NCI-H1694 treated with DMSO at 0.1 percent for 48 hours (cell line): Measurements from ENCODE around the gene CCR6.

ENCODE experiments used
- DNase-seq: peaks from one replicate; lab custom pipeline; 2025; lab: John Stamatoyannopoulos, UW

The CCR6 gene

DNA sequence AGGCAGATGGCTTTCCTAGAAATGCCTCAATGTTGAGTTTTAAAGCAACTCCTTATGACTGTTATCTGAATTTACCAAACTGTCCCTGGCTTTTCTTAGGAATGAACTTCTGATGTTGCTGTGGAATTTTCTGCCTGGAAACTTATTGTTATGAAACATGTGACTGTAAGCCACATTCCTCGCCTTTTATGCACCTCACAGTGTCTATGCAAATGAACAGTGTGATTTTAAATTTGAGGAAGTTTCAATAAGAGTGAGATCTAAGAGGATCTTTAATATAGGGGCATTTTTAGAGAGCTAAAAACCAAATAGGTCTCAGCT is 2.4 kb upstream of the CCR6 start:
- DNase-seq = no peak

DNA sequence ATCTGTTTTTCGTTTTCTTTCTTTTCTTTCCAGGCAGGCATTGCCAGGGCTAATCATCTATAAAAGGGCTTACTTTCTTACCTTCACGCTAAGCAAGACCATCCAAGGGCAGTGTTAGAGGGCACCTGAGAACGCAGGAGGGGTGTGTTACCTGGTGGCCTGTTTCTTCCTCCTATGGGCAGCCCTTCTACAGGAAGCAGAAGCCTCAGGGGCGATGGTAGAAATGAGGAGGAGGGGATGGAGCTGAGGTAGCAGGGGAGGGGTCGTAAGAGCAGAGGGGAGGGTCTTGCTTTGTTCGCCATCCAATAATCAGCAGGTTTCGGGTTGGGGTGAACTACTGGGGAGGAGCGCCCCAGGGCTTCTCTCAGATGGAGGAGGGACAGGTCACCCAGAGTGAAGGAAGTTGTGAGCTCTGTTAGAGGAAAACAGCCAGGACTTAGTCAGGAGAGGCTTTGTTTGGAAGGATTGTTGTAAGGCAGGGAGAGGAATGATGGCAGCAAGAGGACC is 1.5 kb upstream of the CCR6 start:
- no peak for DNase-seq

DNA sequence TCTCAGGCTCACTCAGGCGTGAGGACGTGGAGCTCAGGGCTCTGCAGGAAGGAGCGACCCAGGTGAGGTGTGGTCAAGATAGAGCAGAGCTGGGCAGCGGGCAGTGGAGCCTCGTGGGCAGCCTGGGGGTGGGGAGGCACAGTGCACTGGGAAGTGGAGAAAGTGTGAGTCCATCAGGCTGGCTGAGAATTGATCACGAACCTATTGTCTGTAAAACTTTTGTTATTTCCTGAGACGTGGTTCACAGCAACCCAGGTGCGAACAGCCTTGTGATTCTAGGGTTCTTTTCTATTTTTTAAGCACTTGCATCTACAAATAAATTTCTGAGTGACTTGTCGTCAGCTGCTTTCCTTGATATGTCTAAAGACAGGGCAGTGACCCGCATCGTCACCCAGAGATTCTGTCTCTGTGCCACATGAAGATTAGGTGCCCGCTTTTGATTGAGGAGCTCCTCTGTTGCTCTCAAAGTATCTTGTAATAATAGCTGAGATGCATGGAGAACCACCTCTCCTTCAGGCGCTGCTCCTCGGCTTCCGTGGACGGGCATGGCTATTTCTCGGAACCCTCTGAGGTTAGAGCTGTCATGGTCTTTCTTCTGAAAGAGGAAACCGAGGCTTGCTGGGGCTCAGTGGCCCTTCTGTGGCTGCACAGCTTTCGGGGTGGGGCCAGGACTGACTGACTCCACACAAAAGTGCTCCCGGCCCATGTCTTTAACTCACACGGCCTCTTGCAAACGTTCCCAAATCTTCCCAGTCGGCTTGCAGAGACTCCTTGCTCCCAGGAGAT is 662 bp upstream of the CCR6 start:
- no peak for DNase-seq

DNA sequence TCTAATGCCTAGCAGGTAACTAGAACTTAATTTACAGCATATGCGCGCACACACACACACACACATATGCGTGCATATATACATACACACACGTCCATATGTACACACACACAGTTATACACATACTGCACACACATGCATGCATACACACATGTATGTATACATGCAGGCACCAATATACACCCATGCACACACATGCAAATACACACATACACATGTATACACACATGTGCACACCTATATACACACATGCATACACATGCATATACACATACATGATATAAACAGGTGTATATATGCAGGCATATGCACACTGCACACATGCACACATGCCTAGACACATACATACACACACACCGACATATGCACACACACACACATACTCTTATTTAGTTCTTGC is 1.9 kb downstream of the CCR6 start:
- DNase-seq = no peak

DNA sequence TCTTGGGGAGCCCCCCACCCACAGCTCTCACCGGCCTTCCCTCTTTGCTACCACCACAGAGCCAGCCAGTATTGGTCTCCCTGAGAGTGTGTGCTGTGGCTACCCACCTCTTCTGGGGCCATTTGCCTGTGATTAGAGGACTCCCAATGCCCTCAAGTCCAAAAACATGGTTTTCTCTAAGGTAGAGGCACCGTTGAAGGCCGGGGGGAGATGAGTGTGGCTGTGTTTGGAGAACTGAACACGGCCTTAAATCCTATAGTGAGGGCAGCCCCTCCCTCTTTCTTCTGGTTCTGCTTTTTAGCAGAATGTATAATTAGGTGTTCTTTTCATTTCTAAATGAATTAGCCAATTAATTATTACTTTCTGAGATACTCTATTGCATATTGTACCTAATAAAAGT is 2.5 kb downstream of the CCR6 start:
- DNase-seq = no peak

DNA sequence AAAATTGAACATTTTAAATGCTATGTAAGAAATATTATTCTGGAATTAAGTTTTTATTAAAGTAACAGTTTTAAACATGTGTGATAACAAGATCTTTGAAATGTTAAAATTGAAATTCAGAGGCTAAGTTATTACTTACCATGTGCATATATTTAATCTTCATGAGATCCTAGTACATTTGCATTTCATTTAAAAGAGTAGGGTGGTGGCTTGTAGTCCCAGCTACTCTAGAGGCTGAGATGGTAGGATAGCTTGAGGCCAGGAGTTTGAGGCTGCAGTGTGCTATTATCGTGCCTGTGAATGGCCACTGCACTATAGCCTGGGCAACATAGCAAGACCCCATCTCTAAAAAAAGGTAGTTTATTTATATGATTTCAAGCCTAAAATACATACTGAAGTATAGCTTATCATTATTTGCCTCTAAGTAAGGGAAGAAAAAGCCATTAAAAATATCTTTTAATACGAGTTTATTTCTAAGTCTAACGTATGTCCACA is 3.0 kb downstream of the CCR6 start:
- no peak for DNase-seq

DNA sequence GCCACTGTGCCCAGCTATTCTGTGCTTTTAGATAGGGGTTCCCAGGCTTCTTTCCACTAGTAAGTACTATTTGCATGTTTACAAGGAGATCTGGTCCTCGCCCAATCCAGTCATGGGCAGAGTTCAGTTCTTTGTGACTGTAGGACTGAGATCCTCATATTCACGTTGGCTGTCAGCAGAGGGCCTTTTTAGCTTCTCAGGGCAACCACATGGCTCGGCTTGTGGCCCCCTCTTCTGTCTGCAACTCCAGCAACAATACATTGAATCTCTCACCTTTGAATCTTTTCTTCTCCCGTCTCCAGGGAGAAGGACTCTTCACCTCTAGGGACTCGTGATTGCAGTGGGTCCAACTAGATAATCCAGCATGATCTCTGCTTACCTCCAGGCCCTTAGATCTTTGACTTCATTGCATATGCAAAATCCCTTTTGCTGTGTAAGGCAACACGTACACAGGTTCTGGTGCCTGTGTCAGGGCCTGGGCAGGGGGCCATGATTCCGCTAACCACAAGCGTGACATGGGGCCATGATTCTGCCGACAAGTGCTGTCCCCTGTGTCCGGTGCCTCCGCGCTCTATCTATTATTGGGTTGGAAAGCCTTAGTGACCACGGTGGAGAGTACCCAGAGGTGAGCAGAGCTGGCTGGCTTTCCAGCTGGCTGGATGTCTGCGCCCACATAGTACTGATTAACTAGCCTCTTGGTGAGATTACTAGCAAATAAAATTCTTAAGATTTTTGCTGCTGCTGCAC is 5.1 kb downstream of the CCR6 start:
- DNase-seq = no peak

DNA sequence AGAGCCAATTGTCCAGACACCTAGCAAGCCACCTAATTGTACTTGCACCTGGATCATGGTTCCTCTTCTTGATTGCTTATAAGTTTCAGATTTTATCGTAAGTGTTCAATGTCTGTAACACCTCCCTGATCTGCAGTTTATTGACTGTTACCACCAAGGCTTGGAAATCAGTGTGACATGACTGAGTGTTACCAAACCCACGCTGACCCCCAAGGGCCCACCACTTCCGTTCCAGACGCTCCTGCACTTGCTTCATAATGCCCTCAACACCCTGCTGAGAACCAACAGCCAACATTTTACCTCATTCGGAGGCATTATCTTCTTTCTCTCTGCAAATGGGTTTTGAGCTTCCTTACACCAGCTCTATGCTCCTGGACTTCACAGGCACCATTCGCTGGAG is 6.3 kb downstream of the CCR6 start:
- no peak for DNase-seq

DNA sequence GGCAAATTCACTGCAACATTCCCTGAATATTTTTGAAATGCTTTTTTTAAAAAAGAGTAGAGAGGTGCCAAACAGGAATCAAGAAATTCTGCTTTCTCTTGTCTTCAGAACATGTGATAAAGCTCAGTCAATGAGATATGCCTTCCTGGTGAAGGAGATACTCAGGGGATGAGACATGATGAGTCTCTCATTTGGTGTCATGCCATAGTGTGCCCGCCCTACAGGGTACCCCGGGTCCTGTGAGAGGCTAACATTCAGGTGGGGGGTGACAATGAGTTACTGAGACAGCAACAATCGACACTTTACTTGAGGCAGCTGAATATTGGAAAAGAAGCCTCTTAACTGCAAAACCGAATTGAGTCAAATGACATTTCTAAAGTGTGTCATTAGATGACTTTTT is 6.7 kb downstream of the CCR6 start:
- no peak for DNase-seq

DNA sequence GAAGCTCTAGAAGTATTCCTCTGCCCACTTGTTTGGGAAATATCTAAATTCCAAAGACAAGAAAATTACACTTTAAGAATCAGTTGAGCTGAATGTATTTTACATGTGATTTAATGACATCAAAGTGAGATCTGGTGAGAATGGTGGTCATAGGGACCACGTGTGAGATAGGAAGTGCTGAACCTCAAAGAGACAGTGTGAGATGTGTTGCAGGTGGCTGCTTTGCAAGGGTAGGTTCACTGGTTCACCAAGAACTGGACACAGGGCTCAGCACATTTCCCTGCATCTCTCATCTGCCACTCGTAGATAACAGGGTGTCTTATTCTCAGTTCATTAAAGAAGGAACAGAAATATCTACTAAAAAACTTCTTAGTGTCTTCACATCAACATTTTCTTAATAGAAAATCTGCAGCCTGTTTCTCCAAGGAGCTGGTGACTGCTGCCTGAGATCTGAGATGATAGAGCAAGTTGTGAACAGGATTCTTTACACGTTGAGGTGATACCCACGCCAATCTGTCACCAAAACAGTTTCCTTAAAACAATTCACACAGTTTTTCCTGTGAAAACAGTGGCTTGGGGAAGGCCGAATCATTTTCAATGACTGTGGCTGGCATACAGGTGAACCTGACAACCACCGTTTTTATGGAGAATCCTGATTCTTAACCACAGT is 7.2 kb downstream of the CCR6 start:
- no peak for DNase-seq

DNA sequence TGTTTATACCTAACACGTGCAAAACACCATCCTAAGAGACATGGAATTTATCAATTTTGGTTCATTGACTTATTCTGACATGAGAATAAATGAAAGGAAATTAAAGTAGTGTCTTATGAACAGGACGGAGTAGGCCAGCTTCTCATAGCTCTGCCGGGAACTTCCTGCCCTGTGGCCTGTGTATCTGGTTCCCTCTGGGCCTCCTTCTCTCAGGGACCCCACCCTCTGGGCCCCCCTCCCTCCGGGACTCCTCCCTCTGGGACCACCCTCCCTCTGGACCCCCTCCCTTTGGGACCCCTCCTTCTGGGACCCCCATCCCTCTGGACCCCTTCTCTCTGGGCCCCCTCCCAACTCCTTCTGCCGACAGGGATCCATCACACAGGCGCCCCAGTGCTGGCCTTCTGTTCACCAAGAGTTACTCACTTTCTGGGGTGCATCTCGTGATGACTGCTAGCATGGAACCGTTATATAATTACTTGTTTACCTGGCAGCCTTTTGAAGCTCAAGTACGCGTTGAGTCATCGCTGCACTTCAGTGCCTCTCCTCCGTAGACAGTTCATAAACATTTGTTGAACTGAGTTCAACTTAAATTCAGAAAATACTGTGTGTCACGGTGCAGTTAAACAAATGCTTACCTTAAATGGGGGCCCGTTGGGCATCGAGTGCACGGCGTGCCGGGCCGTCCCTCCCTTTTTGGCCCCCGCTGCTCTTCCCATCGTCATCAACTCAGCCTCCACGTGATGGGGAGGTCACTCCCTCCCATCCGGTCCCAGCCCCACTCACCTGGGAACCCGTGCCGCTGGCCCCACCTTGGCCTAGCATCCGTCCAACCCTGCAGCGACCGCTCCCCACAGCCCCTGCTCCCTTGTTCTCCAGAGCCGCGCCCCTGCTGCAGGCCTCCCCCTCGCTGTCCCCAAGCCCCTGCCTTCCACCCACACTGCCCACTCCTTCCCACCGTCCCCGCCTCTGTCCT is 8.1 kb downstream of the CCR6 start:
- no peak for DNase-seq

DNA sequence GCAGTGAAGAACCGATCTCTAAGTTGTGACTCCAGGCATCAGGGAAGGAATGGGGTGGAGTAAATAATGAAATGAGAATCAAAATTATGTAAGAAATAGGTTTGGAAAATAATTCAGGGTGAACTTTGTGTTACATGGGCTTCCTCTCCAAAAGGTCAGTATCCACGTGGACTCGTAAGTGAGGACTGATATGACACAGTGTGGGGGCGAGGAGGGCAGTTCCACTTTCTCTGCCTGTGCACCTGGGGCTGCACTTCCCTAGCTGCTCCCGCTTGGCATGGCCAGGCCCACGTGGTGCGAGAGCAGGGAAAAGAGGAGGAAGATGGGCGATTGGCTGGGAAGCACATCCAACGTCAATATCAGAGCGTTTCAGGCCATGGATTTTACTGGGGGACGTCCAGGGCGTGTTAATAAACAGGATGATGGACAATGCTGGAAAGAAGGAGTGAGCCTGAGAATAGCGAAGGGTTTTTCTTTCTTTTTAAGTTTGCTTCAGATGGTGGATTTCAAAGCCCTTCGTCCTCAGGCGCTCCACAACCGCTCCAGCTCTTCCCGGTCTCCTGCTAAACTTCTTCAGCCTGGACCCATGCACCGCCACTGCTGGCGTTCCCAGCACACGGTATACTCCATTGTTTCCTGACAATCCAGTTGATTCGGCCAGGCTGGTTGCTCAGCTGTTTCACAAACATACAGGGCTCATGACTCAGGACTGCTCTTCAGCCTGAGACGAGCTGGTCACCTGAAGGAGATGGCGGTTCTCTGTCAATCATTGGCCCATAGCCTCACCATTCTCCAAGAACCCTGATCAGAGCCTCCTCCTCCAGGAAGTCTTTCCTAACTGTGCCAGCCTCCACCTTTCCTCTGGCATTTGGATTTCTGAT is 11.8 kb downstream of the CCR6 start:
- DNase-seq = no peak

DNA sequence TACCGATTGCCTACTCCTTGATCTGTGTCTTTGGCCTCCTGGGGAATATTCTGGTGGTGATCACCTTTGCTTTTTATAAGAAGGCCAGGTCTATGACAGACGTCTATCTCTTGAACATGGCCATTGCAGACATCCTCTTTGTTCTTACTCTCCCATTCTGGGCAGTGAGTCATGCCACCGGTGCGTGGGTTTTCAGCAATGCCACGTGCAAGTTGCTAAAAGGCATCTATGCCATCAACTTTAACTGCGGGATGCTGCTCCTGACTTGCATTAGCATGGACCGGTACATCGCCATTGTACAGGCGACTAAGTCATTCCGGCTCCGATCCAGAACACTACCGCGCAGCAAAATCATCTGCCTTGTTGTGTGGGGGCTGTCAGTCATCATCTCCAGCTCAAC is 13.5 kb downstream of the CCR6 start:
- no peak for DNase-seq

DNA sequence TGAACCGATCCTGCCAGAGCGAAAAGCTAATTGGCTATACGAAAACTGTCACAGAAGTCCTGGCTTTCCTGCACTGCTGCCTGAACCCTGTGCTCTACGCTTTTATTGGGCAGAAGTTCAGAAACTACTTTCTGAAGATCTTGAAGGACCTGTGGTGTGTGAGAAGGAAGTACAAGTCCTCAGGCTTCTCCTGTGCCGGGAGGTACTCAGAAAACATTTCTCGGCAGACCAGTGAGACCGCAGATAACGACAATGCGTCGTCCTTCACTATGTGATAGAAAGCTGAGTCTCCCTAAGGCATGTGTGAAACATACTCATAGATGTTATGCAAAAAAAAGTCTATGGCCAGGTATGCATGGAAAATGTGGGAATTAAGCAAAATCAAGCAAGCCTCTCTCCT is 14.2 kb downstream of the CCR6 start:
- DNase-seq = no peak

DNA sequence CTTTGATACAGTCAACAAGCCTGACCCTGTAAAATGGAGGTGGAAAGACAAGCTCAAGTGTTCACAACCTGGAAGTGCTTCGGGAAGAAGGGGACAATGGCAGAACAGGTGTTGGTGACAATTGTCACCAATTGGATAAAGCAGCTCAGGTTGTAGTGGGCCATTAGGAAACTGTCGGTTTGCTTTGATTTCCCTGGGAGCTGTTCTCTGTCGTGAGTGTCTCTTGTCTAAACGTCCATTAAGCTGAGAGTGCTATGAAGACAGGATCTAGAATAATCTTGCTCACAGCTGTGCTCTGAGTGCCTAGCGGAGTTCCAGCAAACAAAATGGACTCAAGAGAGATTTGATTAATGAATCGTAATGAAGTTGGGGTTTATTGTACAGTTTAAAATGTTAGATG is 15.0 kb downstream of the CCR6 start:
- DNase-seq = no peak

DNA sequence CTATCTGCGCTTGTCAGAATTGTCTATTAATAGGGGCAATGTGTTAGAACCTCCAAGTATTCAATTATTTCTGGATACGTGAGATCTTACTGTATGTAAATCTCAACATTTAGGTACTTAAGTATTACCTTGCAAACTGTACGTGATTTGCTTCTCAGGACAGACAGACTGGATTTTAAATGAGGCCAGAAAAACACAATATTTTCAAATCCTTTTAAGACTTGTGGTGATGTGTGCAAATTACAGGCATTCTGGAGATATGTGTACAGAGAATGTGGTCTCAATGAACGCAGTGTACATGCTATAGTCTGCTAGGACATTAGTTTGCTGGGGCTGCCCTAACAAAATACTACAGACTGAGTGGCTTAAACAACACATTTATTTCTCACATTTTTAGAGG is 16.9 kb downstream of the CCR6 start:
- no peak for DNase-seq

DNA sequence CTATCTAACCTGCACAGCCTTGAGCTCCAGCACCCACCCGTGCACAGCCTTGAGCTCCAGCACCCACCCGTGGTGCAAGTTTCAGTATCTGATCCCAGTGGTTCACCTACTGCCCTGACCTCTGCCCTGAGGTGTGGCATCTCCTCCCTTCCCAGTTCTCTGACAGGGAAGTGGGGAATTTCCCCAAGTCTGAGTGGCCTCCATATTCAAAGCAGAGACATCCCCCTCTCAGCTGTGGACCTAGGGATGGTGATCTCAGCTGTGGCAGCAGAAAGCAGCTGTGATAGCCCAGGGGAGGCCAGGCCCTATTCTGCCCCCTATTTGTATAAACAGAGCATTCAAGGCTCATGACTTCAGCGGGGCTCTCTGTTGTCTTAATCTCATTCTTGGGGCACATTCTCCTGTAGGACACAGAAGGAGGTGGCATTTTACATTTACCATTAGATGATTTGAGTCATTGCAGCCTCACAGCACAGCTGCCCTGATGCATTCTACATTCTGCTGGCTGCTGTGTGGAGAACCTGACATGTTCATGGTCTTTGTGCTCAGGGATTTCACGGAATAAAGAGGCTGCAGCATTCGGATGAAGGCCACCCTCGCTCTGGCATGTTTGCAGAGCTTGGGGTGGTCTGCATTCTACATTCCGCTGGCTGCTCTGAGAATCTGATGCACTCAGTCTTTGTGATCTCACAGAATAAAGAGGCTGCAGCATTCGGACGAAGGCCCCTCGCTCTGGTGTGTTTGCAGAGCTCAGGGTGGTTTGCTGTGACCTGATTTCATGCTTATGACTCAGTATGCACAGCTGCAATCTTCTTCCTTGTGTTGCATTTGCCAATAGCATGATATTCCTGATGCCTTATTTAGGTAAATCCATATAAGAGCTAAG is 17.9 kb downstream of the CCR6 start:
- no peak for DNase-seq

DNA sequence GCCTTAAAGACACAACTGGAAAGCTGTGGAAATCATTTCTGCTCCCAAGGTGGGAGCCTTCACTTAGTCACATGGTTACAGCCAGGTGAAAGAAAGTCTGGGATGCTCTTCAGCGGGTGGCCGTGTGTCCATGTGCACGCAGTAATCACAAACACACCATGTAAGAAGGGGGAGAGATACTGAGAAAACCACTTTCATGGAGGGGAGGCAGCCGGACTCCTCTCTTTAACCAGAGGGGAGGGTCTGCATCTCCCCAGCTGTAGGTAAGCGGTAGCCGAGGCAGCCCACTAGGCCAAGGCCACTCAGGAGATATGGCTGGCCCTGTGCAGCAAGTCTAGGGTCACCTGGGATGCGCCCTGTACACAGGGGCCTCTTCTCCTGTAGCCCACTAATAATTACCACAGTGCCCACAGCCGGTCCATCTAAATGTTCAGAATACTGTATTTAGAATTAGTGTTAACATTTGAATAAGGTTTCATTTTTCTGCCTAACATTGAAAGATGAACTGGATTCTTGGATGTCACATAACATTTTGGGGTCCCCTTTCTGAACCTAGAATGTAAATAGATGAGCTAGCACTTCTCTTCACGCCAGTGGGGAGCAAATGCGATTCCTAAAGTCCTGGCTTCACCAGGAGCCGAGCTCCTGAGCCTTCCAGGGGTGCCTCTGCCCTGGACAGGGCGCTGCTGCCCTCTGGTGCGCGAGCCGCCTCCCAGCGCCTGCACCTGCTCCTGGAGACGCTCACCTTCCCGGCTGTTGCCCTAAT is 19.0 kb downstream of the CCR6 start:
- no peak for DNase-seq

DNA sequence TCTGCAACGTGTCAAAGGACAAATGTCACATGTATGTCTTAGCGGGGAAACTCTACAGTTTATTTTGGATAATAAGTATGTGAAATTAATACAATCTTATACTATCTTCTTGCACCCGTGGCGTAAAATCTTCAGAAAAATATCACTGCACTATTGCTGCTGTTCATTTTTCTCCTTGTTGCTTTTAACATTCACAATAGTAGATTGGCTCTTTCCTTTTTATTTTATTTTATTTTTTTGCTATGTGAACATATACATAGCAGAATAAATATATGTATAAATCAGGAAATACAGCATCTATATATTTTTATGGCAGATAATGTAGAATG is 19.5 kb downstream of the CCR6 start:
- no peak for DNase-seq
